Activated CD4-positive, alpha-beta T cell treated with anti-CD3 and anti-CD28 coated beads, Interleukin-2, amount 50 U/mL, for 16 hours (primary cell): ENCODE results near the gene CHAT.

Source experiments
- DNase-seq: peaks from one replicate; pipeline ENCODE4 v3.0.0-alpha.2; 2020

Gene CHAT

GRCh38 chr10:49612513-49613164 is 1.2 kb upstream of the CHAT start:
- no peak for DNase-seq

GRCh38 chr10:49613165-49613881 is 514 bp upstream of the CHAT start:
- DNase-seq, result no peak

- no peak for DNase-seq
Measured at GRCh38 chr10:49614242-49615198, 683 bp downstream of the CHAT start.

- DNase-seq, result no peak
Measured at GRCh38 chr10:49615213-49615612, 1.4 kb downstream of the CHAT start.

GRCh38 chr10:49615721-49616120 is 1.9 kb downstream of the CHAT start:
- DNase-seq, result no peak

- DNase-seq, result no peak
Measured at GRCh38 chr10:49616421-49617101, 2.7 kb downstream of the CHAT start.

GRCh38 chr10:49617121-49618020 is 3.5 kb downstream of the CHAT start:
- no peak for DNase-seq

GRCh38 chr10:49618821-49619220 is 5.0 kb downstream of the CHAT start:
- DNase-seq, result no peak

- no peak for DNase-seq
Measured at GRCh38 chr10:49619613-49620012, 5.8 kb downstream of the CHAT start.

- DNase-seq, result no peak
Measured at GRCh38 chr10:49620286-49620810, 6.5 kb downstream of the CHAT start.

GRCh38 chr10:49620841-49621378 is 7.1 kb downstream of the CHAT start:
- DNase-seq, result no peak

GRCh38 chr10:49621561-49621960 is 7.7 kb downstream of the CHAT start:
- no peak for DNase-seq

GRCh38 chr10:49622426-49623425 is 8.9 kb downstream of the CHAT start:
- DNase-seq, result no peak

GRCh38 chr10:49624629-49625028 is 10.8 kb downstream of the CHAT start:
- no peak for DNase-seq

- no peak for DNase-seq
Measured at GRCh38 chr10:49625411-49625810, 11.6 kb downstream of the CHAT start.

GRCh38 chr10:49627038-49627437 is 13.2 kb downstream of the CHAT start:
- no peak for DNase-seq

GRCh38 chr10:49627644-49628247 is 13.9 kb downstream of the CHAT start:
- no peak for DNase-seq

- no peak for DNase-seq
Measured at GRCh38 chr10:49628599-49628998, 14.8 kb downstream of the CHAT start.

GRCh38 chr10:49629431-49629881 is 15.6 kb downstream of the CHAT start:
- DNase-seq, result no peak
